Calu3 (cell line): ENCODE results near the gene C2orf68. TPM values are rescaled to one million over a fixed set of nuclear protein-coding genes. Genes with fewer than 3 reads are reported as not detected.
"Not testable (repeated sequence)": the region's sequence is repeated elsewhere in the genome, so short reads cannot be mapped to it uniquely, and the experiment has no call there.

Source experiments
- Bru-seq: library from RNA; stranded (reverse); fragments of 400-500 nt; gene quantifications from one replicate; lab custom pipeline; 2021; lab: Mats Ljungman, UMichigan
- BruChase-seq, 2 experiments: library from RNA; stranded (reverse); fragments of 400-500 nt; gene quantifications; one replicate each; lab custom pipeline; 2021; lab: Mats Ljungman, UMichigan
- BruUV-seq: library from RNA; stranded (reverse); fragments of 400-500 nt; replicated peaks from 2 replicates; lab custom pipeline; 2021; lab: Mats Ljungman, UMichigan
- CTCF ChIA-PET: fragments of 300-600 bp; sonication (Branson Sonifier 250); formaldehyde crosslinking; loops from one replicate; lab custom pipeline; 2022; ENCODE audit warnings: antibody characterized with exemption; lab: Charles Lee
- DNase-seq: peaks from one replicate; pipeline ENCODE4 v3.0.0; 2022
- H3K27ac Mint-ChIP-seq: one replicate; pipeline ENCODE4 v1.8.0; 2022; ENCODE audit warnings: mixed read lengths; ENCODE audit not compliant: unreplicated experiment
- H3K27me3 Mint-ChIP-seq: one replicate; pipeline ENCODE4 v1.8.0; 2022; ENCODE audit warnings: mixed read lengths; ENCODE audit not compliant: unreplicated experiment
- H3K36me3 Mint-ChIP-seq: one replicate; pipeline ENCODE4 v1.8.0; 2022; ENCODE audit warnings: mild to moderate bottlenecking, moderate library complexity, mixed read lengths; ENCODE audit not compliant: insufficient read depth, unreplicated experiment
- H3K4me1 Mint-ChIP-seq: one replicate; pipeline ENCODE4 v1.8.0; 2022; ENCODE audit warnings: mild to moderate bottlenecking, low read depth, mixed read lengths; ENCODE audit not compliant: unreplicated experiment
- H3K4me3 Mint-ChIP-seq: one replicate; pipeline ENCODE4 v1.8.0; 2022; ENCODE audit warnings: mild to moderate bottlenecking, low read depth, moderate library complexity, mixed read lengths; ENCODE audit not compliant: unreplicated experiment
- H3K9me3 Mint-ChIP-seq: one replicate; pipeline ENCODE4 v1.8.0; 2022; ENCODE audit warnings: low read depth, mixed read lengths; ENCODE audit not compliant: unreplicated experiment
- CTCF ChIP-seq: fragments of 200-600 bp; IDR thresholded peaks from one replicate; pipeline ENCODE4 v1.8.0; 2022; ENCODE audit warnings: antibody characterized with exemption; ENCODE audit not compliant: unreplicated experiment
- intact Hi-C: fragments of 100-400 bp; cut with micrococcal nuclease; formaldehyde crosslinking; loops from one replicate; pipeline ENCODE4 v1.10.0; 2022; ENCODE audit not compliant: unreplicated experiment
- long read RNA-seq: library from polyadenylated mRNA; stranded (forward); transcript quantifications from one replicate; pipeline ENCODE4 v2.0.0, GENCODE V29; 2022
- total RNA-seq: library from RNA; stranded (reverse); gene quantifications from 2 replicates; pipeline ENCODE4 v1.2.3, GENCODE V29; 2022

C2orf68 gene, protein sequence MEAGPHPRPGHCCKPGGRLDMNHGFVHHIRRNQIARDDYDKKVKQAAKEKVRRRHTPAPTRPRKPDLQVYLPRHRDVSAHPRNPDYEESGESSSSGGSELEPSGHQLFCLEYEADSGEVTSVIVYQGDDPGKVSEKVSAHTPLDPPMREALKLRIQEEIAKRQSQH
- total RNA-seq (39.2 and 40.4 TPM in 2 replicates), Bru-seq, nascent RNA (percentile 81 among the genes with signal in this experiment), BruChase-seq, experiment 1, labeled RNA remaining after a 6-hour chase (percentile 89 among the genes with signal in this experiment), BruChase-seq, experiment 2, labeled RNA remaining after a 2-hour chase (percentile 84 among the genes with signal in this experiment)
- long read RNA-seq, partial matches to known transcripts: 1 of 20 reads
- long read RNA-seq, other reads (novel, unspliced or antisense): 11 of 20 reads

DNA sequence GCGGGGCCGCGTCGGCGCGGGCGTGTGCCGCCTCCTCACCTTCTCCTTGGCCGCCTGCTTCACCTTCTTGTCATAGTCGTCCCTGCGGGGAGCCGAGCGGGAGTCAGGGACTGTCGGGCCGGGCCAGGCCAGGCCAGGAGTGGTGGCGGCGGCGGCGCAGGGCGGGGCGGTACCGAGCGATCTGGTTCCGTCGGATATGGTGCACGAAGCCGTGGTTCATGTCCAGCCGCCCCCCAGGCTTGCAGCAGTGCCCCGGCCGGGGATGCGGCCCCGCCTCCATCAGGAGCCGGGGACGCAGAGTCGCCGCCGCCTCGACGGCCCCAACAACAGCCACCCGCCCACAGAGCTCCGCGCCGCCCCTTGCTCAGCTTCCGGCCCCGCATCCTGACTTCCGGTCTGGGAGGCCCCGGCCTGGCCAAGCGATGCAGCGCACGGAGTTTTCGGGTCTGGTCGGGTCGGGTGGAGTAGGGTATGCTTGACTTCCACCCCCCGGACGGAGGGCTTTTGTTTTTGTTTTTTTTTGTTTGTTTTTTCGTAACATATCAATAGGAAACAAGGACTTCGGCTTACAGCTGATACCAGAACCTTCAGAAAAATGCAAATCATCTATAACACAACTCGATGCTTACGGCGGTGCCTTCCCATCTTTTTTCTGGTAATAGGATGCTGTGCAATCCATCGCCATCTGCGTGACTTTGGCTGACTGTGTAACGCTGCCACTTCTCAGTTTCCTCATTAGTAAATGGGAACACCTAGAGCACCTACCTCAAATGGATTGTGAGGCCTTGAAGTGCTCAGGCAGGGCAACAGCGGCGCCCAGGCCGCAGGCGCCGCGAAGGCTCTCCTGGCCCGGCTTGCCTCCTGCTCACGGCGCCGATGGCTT, at the start of gene C2orf68:
Gene C2orf68 (minus strand): TSS at position 362 of the 883 bp plus-strand sequence. CDS start 82 bp downstream, at position 280.
- CTCF ChIA-PET: interaction anchor here (0.5 to 1.1 kb wide), 2 partner anchors 11 to 26 kb away, joined by 4 to 5 read pairs; no protein-coding TSS in a partner anchor
- intact Hi-C loops: no loop called here
- H3K9me3 Mint-ChIP-seq: no peaks in the 10 kb centered on the region
- peak; percentile 92 for DNase-seq
- no peak for TF ChIP-seq CTCF
- BruUV-seq: TSS peak; percentile 53
- peaks cover 50% of the 10 kb centered on the region for H3K36me3 Mint-ChIP-seq
- H3K27ac Mint-ChIP-seq: peak within 1 kb of the TSS; percentile 74
- no peaks in the 10 kb centered on the region for H3K4me1 Mint-ChIP-seq
- peak within 1 kb of the TSS; percentile 92 for H3K4me3 Mint-ChIP-seq
- H3K27me3 Mint-ChIP-seq: no peaks in the 10 kb centered on the region

DNA sequence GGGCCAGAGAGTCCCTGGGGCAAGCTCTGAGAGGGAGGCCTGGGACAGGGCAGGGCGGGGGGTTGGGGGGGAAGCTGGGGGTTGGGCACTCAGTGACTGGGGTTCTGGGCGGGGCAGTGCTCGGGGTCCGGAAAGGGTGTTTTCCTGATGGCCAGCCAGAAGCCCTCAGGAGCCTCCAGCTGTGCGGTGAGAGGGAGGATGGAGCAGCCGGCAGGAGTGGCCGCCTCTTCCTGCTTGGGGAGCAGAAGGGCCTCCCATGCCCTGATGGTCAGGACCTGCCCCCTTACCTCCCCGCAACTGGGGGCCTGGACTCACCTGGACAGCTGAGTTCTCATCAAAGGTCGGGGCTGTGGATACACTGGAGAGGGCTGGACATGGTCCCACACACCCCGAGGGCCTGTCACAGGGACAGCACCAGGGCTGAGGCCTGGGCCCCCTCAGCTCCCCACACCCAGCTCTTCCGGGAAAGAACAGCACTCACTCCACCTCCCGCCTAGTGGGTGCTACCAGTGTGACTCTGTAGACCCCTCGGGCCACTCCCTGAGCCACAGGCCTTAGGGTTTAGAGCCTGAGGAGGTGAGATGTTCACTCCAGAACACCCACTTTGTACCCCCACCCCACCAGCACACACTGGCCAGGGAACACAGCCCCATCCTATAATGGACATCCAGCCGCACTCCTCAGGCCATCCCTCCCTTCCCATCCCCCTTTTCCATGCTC, 49.4 kb upstream of the C2orf68 start:
- CTCF ChIA-PET: interaction anchor here (0.6 kb wide), 1 partner anchor 27 kb away, joined by 5 read pairs; no protein-coding TSS in a partner anchor
- intact Hi-C loops: no loop called here
- no peak overlapping the region for H3K27ac Mint-ChIP-seq

GRCh38 chr2:85660725-85661124, 48.9 kb upstream of the C2orf68 start:
- intact Hi-C loops: no loop called here
- no peaks in the 10 kb centered on the region for H3K9me3 Mint-ChIP-seq
- no peaks in the 10 kb centered on the region for H3K27me3 Mint-ChIP-seq
- CTCF ChIA-PET: interaction anchor here (0.6 to 0.7 kb wide), 2 partner anchors 24 to 26 kb away, joined by 5 read pairs; no protein-coding TSS in a partner anchor
- H3K36me3 Mint-ChIP-seq: peaks cover 9% of the 10 kb centered on the region
- no peak for TF ChIP-seq CTCF
- peaks cover 11% of the 10 kb centered on the region for H3K4me1 Mint-ChIP-seq
- no peak for DNase-seq
- no TSS peak for BruUV-seq
- H3K4me3 Mint-ChIP-seq: no peak overlapping the region
- no peak overlapping the region for H3K27ac Mint-ChIP-seq

More for the DNA sequence above, 49.4 kb upstream of the C2orf68 start:
- TF ChIP-seq CTCF: no peak
- Mint-ChIP-seq H3K36me3 (peaks cover 9% of the 10 kb centered on the region), H3K27me3 (no peaks in the 10 kb centered on the region), H3K4me1 (peaks cover 11% of the 10 kb centered on the region), H3K4me3 (no peak overlapping the region), H3K9me3 (no peaks in the 10 kb centered on the region)
- DNase-seq: no peak
- BruUV-seq: no TSS peak

DNA sequence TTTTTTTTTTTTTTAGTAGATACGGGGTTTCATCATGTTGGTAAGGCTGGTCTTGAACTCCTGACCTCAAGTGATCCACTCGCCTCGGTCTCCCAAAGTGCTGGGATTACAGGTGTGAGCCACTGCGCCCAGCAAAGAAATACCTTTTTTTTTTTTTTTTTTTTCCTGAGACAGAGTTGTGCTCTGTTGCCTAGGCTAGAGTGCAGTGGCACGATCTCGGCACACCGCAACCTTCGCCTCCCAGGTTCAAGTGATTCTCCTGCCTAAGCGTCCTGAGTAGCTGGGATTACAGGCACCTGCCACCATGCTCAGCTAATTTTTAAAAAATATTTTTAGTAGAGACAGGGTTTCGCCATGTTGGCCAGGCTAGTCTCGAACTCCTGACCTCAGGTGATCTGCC, 48.4 kb upstream of the C2orf68 start:
- H3K4me3 Mint-ChIP-seq, H3K27me3 Mint-ChIP-seq, DNase-seq, intact Hi-C loops, H3K27ac Mint-ChIP-seq, H3K9me3 Mint-ChIP-seq, H3K36me3 Mint-ChIP-seq, BruUV-seq: not testable (repeated sequence)
- CTCF ChIA-PET: interaction anchor here (0.6 to 0.7 kb wide), 2 partner anchors 24 to 26 kb away, joined by 5 read pairs; no protein-coding TSS in a partner anchor
- H3K4me1 Mint-ChIP-seq: peaks cover 11% of the 10 kb centered on the region
